Measurements from ENCODE around the gene DYRK1A.

DNA sequence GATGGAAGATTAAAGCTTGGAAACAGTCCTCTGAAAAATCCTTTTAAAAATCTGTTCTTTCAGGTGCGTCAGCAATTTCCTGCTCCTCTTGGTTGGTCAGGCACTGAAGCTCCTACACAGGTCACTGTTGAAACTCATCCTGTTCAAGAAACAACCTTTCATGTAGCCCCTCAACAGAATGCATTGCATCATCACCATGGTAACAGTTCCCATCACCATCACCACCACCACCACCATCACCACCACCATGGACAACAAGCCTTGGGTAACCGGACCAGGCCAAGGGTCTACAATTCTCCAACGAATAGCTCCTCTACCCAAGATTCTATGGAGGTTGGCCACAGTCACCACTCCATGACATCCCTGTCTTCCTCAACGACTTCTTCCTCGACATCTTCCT is 145.3 kb downstream of the DYRK1A start:
- TF ChIP-seq, protein P1, sequence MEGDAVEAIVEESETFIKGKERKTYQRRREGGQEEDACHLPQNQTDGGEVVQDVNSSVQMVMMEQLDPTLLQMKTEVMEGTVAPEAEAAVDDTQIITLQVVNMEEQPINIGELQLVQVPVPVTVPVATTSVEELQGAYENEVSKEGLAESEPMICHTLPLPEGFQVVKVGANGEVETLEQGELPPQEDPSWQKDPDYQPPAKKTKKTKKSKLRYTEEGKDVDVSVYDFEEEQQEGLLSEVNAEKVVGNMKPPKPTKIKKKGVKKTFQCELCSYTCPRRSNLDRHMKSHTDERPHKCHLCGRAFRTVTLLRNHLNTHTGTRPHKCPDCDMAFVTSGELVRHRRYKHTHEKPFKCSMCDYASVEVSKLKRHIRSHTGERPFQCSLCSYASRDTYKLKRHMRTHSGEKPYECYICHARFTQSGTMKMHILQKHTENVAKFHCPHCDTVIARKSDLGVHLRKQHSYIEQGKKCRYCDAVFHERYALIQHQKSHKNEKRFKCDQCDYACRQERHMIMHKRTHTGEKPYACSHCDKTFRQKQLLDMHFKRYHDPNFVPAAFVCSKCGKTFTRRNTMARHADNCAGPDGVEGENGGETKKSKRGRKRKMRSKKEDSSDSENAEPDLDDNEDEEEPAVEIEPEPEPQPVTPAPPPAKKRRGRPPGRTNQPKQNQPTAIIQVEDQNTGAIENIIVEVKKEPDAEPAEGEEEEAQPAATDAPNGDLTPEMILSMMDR (conservative IDR thresholded peaks at IDR 0.05; ENCODE audit: low read length): no peak
- TF ChIP-seq EZH2phosphoT487 (IDR thresholded peaks at IDR 0.05; ENCODE audit: borderline replicate concordance, low read depth, low read length): no peak
